ENCODE measurements around the gene ENOX1. TPM values are rescaled to one million over a fixed set of nuclear protein-coding genes. Genes with fewer than 3 reads are reported as not detected.

ENOX1 gene
- total RNA-seq, 1 donor from 2014 or later, result 2.5 TPM

- peaks cover 1% of the 10 kb centered on the region for H3K9me3 Mint-ChIP-seq (ENCODE audit: low read depth)
- DNase-seq (ENCODE audit: low spot score, unreplicated experiment), result no peak
- H3K27ac Mint-ChIP-seq, result no peak overlapping the region
- TF ChIP-seq CTCF (IDR thresholded peaks at IDR 0.05; ENCODE audit: unreplicated experiment), result peak; percentile 78
- peaks cover 3% of the 10 kb centered on the region for H3K4me1 Mint-ChIP-seq (ENCODE audit: low read depth)
- no peak overlapping the region for H3K4me3 Mint-ChIP-seq (ENCODE audit: low read depth)
- peaks cover 7% of the 10 kb centered on the region for H3K27me3 Mint-ChIP-seq
- no peaks in the 10 kb centered on the region for H3K36me3 Mint-ChIP-seq (ENCODE audit: insufficient read depth)
These were observed 17.8 kb upstream of the ENOX1 start for GRCh38 chr13:43804461-43805070.

GRCh38 chr13:43802511-43802910, 15.7 kb upstream of the ENOX1 start:
- Mint-ChIP-seq H3K36me3 (ENCODE audit: insufficient read depth) (no peaks in the 10 kb centered on the region), H3K9me3 (ENCODE audit: low read depth) (no peaks in the 10 kb centered on the region), H3K27me3 (peaks cover under 1% of the 10 kb centered on the region), H3K4me3 (ENCODE audit: low read depth) (no peak overlapping the region), H3K4me1 (ENCODE audit: low read depth) (peaks cover 4% of the 10 kb centered on the region), H3K27ac (no peak overlapping the region)
- no peak for DNase-seq (ENCODE audit: low spot score, unreplicated experiment)
- TF ChIP-seq CTCF (IDR thresholded peaks at IDR 0.05; ENCODE audit: unreplicated experiment), result no peak

GRCh38 chr13:43800828-43801227, 14.1 kb upstream of the ENOX1 start:
- no peak for DNase-seq (ENCODE audit: low spot score, unreplicated experiment)
- Mint-ChIP-seq H3K9me3 (ENCODE audit: low read depth) (no peaks in the 10 kb centered on the region), H3K4me1 (ENCODE audit: low read depth) (peaks cover 5% of the 10 kb centered on the region), H3K36me3 (ENCODE audit: insufficient read depth) (no peaks in the 10 kb centered on the region), H3K27ac (no peak overlapping the region), H3K4me3 (ENCODE audit: low read depth) (no peak overlapping the region), H3K27me3 (no peaks in the 10 kb centered on the region)
- TF ChIP-seq CTCF (IDR thresholded peaks at IDR 0.05; ENCODE audit: unreplicated experiment), result no peak

GRCh38 chr13:43799191-43799590, 12.4 kb upstream of the ENOX1 start:
- H3K4me3 Mint-ChIP-seq (ENCODE audit: low read depth), result no peak overlapping the region
- H3K4me1 Mint-ChIP-seq (ENCODE audit: low read depth), result peaks cover 10% of the 10 kb centered on the region
- no peak overlapping the region for H3K27ac Mint-ChIP-seq
- H3K9me3 Mint-ChIP-seq (ENCODE audit: low read depth), result no peaks in the 10 kb centered on the region
- no peak for TF ChIP-seq CTCF (IDR thresholded peaks at IDR 0.05; ENCODE audit: unreplicated experiment)
- H3K27me3 Mint-ChIP-seq, result no peaks in the 10 kb centered on the region
- H3K36me3 Mint-ChIP-seq (ENCODE audit: insufficient read depth), result peaks cover 2% of the 10 kb centered on the region
- DNase-seq (ENCODE audit: low spot score, unreplicated experiment), result no peak

- no peak for DNase-seq (ENCODE audit: low spot score, unreplicated experiment)
- H3K27ac Mint-ChIP-seq, result no peak overlapping the region
- H3K36me3 Mint-ChIP-seq (ENCODE audit: insufficient read depth), result peaks cover 2% of the 10 kb centered on the region
- H3K27me3 Mint-ChIP-seq, result no peaks in the 10 kb centered on the region
- no peaks in the 10 kb centered on the region for H3K9me3 Mint-ChIP-seq (ENCODE audit: low read depth)
- TF ChIP-seq CTCF (IDR thresholded peaks at IDR 0.05; ENCODE audit: unreplicated experiment), result no peak
- H3K4me1 Mint-ChIP-seq (ENCODE audit: low read depth), result peaks cover 9% of the 10 kb centered on the region
- H3K4me3 Mint-ChIP-seq (ENCODE audit: low read depth), result no peak overlapping the region
These were observed 11.1 kb upstream of the ENOX1 start for GRCh38 chr13:43797869-43798268.
